H1 (cell line): ENCODE results near the gene DNAI1. TPM values are rescaled to one million over a fixed set of nuclear protein-coding genes. Genes with fewer than 3 reads are reported as not detected.

ENCODE experiments used
- CTCF ChIA-PET: fragments of 300-600 bp; sonication (Branson Sonifier 250); formaldehyde crosslinking; loops from one replicate; lab custom pipeline; 2021; ENCODE audit not compliant: partially characterized antibody; lab: Charles Lee
- POLR2A ChIA-PET: fragments of 300-600 bp; sonication (Branson Sonifier 250); formaldehyde crosslinking; loops from one replicate; lab custom pipeline; 2021; ENCODE audit warnings: inconsistent platforms; ENCODE audit not compliant: partially characterized antibody; lab: Charles Lee
- DNase-seq, 2 experiments: peaks; one replicate each; pipeline versions ENCODE4 v3.0.0 to v3.0.0-alpha.2; 2010 to 2022; ENCODE audit warnings: low spot score in 2 of 2, low read depth in 1 of 2, mixed read lengths in 1 of 2
- FAIRE-seq: peaks from 2 replicates; lab custom pipeline; 2011; peaks lifted over from hg19 to GRCh38; lab: Jason Lieb, UNC
- H2AFZ ChIP-seq: 2 replicates; pipeline ENCODE4 v1.8.1; 2012; ENCODE audit warnings: low read length, inconsistent platforms
- H2AK5ac ChIP-seq: 2 replicates; pipeline ENCODE4 v1.6.1; 2013; ENCODE audit warnings: low read depth, low read length
- H2BK120ac ChIP-seq: replicated peaks from 2 replicates; pipeline ENCODE3; 2013; ENCODE audit warnings: low read depth, low read length, inconsistent platforms
- H2BK12ac ChIP-seq: 2 replicates; pipeline ENCODE4 v1.6.1; 2013; ENCODE audit warnings: low read depth, low read length
- H2BK15ac ChIP-seq: 2 replicates; pipeline ENCODE4 v1.6.1; 2013; ENCODE audit warnings: low read length
- H2BK20ac ChIP-seq: 2 replicates; pipeline ENCODE4 v1.6.1; 2013; ENCODE audit warnings: low read length
- H2BK5ac ChIP-seq: 2 replicates; pipeline ENCODE4 v1.6.1; 2013; ENCODE audit warnings: low read depth, low read length
- H3K14ac ChIP-seq: 2 replicates; pipeline ENCODE4 v1.6.1; 2013; ENCODE audit warnings: inconsistent platforms; ENCODE audit not compliant: insufficient read length
- H3K18ac ChIP-seq: 2 replicates; pipeline ENCODE4 v1.6.1; 2013; ENCODE audit warnings: low read length; ENCODE audit errors: extremely low read depth
- H3K23ac ChIP-seq: 2 replicates; pipeline ENCODE4 v1.6.1; 2013; ENCODE audit warnings: inconsistent platforms; ENCODE audit not compliant: insufficient read length
- H3K23me2 ChIP-seq: 2 replicates; pipeline ENCODE4 v1.6.1; 2013; ENCODE audit warnings: low read depth, low read length
- H3K27ac ChIP-seq: 2 replicates; pipeline ENCODE4 v1.6.1; 2011; ENCODE audit warnings: low read depth, low read length, inconsistent platforms
- H3K27me3 ChIP-seq, 4 experiments: replicated peaks in 1 of 4; 1 replicate in 1 of 4; 2 replicates in 3 of 4; pipeline versions ENCODE4 v1.6.1 to v1.8.1; 2011 to 2013; ENCODE audit warnings: low read length in 3 of 4, mild to moderate bottlenecking in 3 of 4, inconsistent platforms in 2 of 4, mixed read lengths in 2 of 4, moderate library complexity in 1 of 4; ENCODE audit not compliant: control insufficient read depth in 3 of 4, insufficient read depth in 3 of 4; ENCODE audit errors: extremely low read depth in 1 of 4
- H3K36me3 ChIP-seq, 4 experiments: 2 replicates each; pipeline versions ENCODE4 v1.6.1 to v1.8.1; 2011 to 2013; ENCODE audit warnings: mild to moderate bottlenecking in 4 of 4, low read length in 3 of 4, moderate library complexity in 2 of 4, control low read depth in 1 of 4, inconsistent platforms in 1 of 4; ENCODE audit not compliant: insufficient read depth in 4 of 4, control insufficient read depth in 2 of 4
- H3K4ac ChIP-seq: replicated peaks from 2 replicates; pipeline ENCODE3; 2013; ENCODE audit warnings: low read length, low read depth, mixed read lengths, inconsistent platforms; ENCODE audit not compliant: insufficient read length
- H3K4me1 ChIP-seq, 4 experiments: replicated peaks in 1 of 4; 1 replicate in 1 of 4; 2 replicates in 3 of 4; pipeline versions ENCODE4 v1.6.1 to v1.8.1; 2011 to 2013; ENCODE audit warnings: low read length in 3 of 4, inconsistent platforms in 2 of 4, mixed read lengths in 1 of 4; ENCODE audit not compliant: insufficient read depth in 4 of 4, control insufficient read depth in 3 of 4
- H3K4me2 ChIP-seq, 2 experiments: 2 replicates each; pipeline versions ENCODE4 v1.6.1 to v1.8.1; 2011 to 2013; ENCODE audit warnings: low read depth in 2 of 2, low read length in 2 of 2, control low read depth in 1 of 2, inconsistent platforms in 1 of 2, mild to moderate bottlenecking in 1 of 2; ENCODE audit not compliant: insufficient read depth in 1 of 2
- H3K4me3 ChIP-seq, 4 experiments: fragments of 200-600, 300-600 bp in 1 of 4; sonication (generic), shearing (Covaris generic), sonication (Bioruptor Twin) in 1 of 4; 2 replicates each; pipeline versions ENCODE4 v1.5.1 to v1.8.1; 2011 to 2016; ENCODE audit warnings: low read length in 4 of 4, low read depth in 3 of 4, control low read depth in 2 of 4, inconsistent platforms in 2 of 4, mild to moderate bottlenecking in 2 of 4, mixed read lengths in 1 of 4, moderate library complexity in 1 of 4; ENCODE audit not compliant: insufficient read depth in 2 of 4; ENCODE audit errors: extremely low read depth in 1 of 4
- H3K56ac ChIP-seq: replicated peaks from 2 replicates; pipeline ENCODE3; 2013; ENCODE audit warnings: low read depth, mild to moderate bottlenecking, mixed read lengths, low read length, inconsistent platforms; ENCODE audit not compliant: insufficient read length
- H3K79me1 ChIP-seq: 2 replicates; pipeline ENCODE4 v1.6.1; 2013; ENCODE audit warnings: low read depth, low read length, control low read depth
- H3K79me2 ChIP-seq, 2 experiments: 2 replicates each; pipeline versions ENCODE4 v1.6.1 to v1.8.1; 2012 to 2013; ENCODE audit warnings: low read length in 2 of 2, mild to moderate bottlenecking in 2 of 2, inconsistent platforms in 1 of 2; ENCODE audit not compliant: insufficient read depth in 2 of 2, control insufficient read depth in 1 of 2
- H3K9ac ChIP-seq, 4 experiments: replicated peaks in 1 of 4; 1 replicate in 1 of 4; 2 replicates in 3 of 4; pipeline versions ENCODE4 v1.6.1 to v1.8.1; 2011 to 2013; ENCODE audit warnings: low read depth in 3 of 4, low read length in 3 of 4, control low read depth in 2 of 4, mild to moderate bottlenecking in 2 of 4, moderate library complexity in 2 of 4, inconsistent platforms in 1 of 4; ENCODE audit errors: extremely low read depth in 1 of 4
- H3K9me3 ChIP-seq, 2 experiments: 2 replicates each; pipeline versions ENCODE4 v1.6.1 to v1.8.1; 2012 to 2013; ENCODE audit warnings: mild to moderate bottlenecking in 2 of 2, moderate library complexity in 2 of 2, control low read depth in 1 of 2, inconsistent platforms in 1 of 2, low read depth in 1 of 2, low read length in 1 of 2, mixed read lengths in 1 of 2; ENCODE audit not compliant: insufficient read depth in 2 of 2
- H4K20me1 ChIP-seq, 2 experiments: replicated peaks in 1 of 2; 2 replicates each; pipeline versions ENCODE3 to v1.8.1; 2011 to 2013; ENCODE audit warnings: inconsistent platforms in 2 of 2, low read length in 2 of 2, mild to moderate bottlenecking in 1 of 2; ENCODE audit not compliant: insufficient read depth in 2 of 2, control insufficient read depth in 1 of 2
- H4K5ac ChIP-seq: 2 replicates; pipeline ENCODE4 v1.6.1; 2013; ENCODE audit warnings: low read length, low read depth, mixed read lengths, inconsistent platforms; ENCODE audit not compliant: insufficient read length
- H4K8ac ChIP-seq: 2 replicates; pipeline ENCODE4 v1.8.0; 2013; ENCODE audit warnings: mild to moderate bottlenecking, moderate library complexity, low read length, inconsistent platforms; ENCODE audit not compliant: insufficient read depth; ENCODE audit errors: extremely low read depth
- H4K91ac ChIP-seq: replicated peaks from 2 replicates; pipeline ENCODE3; 2013; ENCODE audit warnings: low read length, mixed read lengths, inconsistent platforms; ENCODE audit not compliant: insufficient read length
- TAF7 ChIP-seq: optimal IDR thresholded peaks from 2 replicates; pipeline ENCODE3; 2011; ENCODE audit warnings: low read depth, mild to moderate bottlenecking, inconsistent platforms, low read length, moderate library complexity, borderline replicate concordance
- TCF12 ChIP-seq: IDR thresholded peaks from 2 replicates; pipeline ENCODE4 v1.6.1; 2011; ENCODE audit warnings: low read depth, mild to moderate bottlenecking, low read length
- WGBS, 2 experiments: shearing (Covaris generic) in 1 of 2; methylation state at CpG; one replicate each; pipeline versions ENCODE4 v1.1.6 to v1.1.7; 2013 to 2015; ENCODE audit warnings: low lambda C conversion rate in 2 of 2, mixed read lengths in 2 of 2, inconsistent platforms in 1 of 2, low coverage in 1 of 2, missing lambda C conversion rate in 1 of 2; ENCODE audit not compliant: insufficient replicate concordance in 2 of 2, insufficient coverage in 1 of 2, insufficient read length in 1 of 2; ENCODE audit errors: extremely low coverage in 1 of 2, missing lambda C conversion rate in 1 of 2; 5-methylcytosine and 5-hydroxymethylcytosine counted together
- polyA plus RNA-seq, 7 experiments: library from polyadenylated mRNA; depleted of rRNA in 3 of 7; stranded (reverse) in 5 of 7; unstranded in 2 of 7; fragments of >200 nt in 5 of 7; fragments of 200-250 nt in 2 of 7; gene quantifications; 1 replicate in 5 of 7; 2 replicates in 1 of 7; 4 replicates in 1 of 7; pipeline versions ENCODE4 v1.2.1 to v1.2.3, GENCODE V29; 2011 to 2013; ENCODE audit warnings: missing spikeins in 2 of 7, mixed read lengths in 2 of 7
- total RNA-seq: library from RNA; stranded (reverse); fragmentation: NEBNext Ultra II Directional; extraction: Animal tissue kit (Norgen Biotek cat#: 25700); gene quantifications from 2 replicates; pipeline ENCODE4 v1.2.1, GENCODE V29; 2021

Gene DNAI1
- total and polyA plus RNA-seq, 2 of the 8 experiments (the other 6 are each of a cell fraction or from before 2014, with no cell fraction given), result 0.37 to 0.54 TPM

GRCh38 chr9:34490360-34490759 lies 31.8 kb downstream of the DNAI1 start:
- H3K36me3 ChIP-seq, result no peaks in the 10 kb centered on the region
- no peak overlapping the region for H3K4me2 ChIP-seq
- no peak for TF ChIP-seq TCF12
- no peak for TF ChIP-seq TAF7
- H2BK5ac ChIP-seq, result no peak overlapping the region
- CTCF ChIA-PET, result interaction anchor here (0.6 to 9.6 kb wide), 21 partner anchors 11 to 1124 kb away, joined by 3 to 72 read pairs (median 5); no protein-coding TSS in a partner anchor
- no peaks in the 10 kb centered on the region for H3K9me3 ChIP-seq
- no peak overlapping the region for H2BK12ac ChIP-seq
- H4K5ac ChIP-seq, result no peak overlapping the region
- no peaks in the 10 kb centered on the region for H3K4me1 ChIP-seq
- FAIRE-seq, result no peak
- no peaks in the 10 kb centered on the region for H3K79me1 ChIP-seq
- DNase-seq, result no peak
- no peak overlapping the region for H3K18ac ChIP-seq
- H3K23ac ChIP-seq, result no peak overlapping the region
- H3K79me2 ChIP-seq, result no peaks in the 10 kb centered on the region
- H2BK15ac ChIP-seq, result no peak overlapping the region
- 93% methylated on average over 1 of the region's 1 CpG; no CpG with 5 or more reads in 1 of the 2 experiments for WGBS, 2 experiments
- H3K27me3 ChIP-seq, result no peaks in the 10 kb centered on the region; a peak in 1 of 7 replicates
- H3K4me3 ChIP-seq, result no peak overlapping the region
- H3K14ac ChIP-seq, result no peak overlapping the region
- H2AFZ ChIP-seq, result no peak overlapping the region
- POLR2A ChIA-PET, result no interaction called here
- H3K56ac ChIP-seq, result no peak overlapping the region
- H4K91ac ChIP-seq, result no peak overlapping the region
- no peak overlapping the region for H4K8ac ChIP-seq
- H3K4ac ChIP-seq, result no peak overlapping the region
- H3K23me2 ChIP-seq, result no peaks in the 10 kb centered on the region
- H2AK5ac ChIP-seq, result no peak overlapping the region
- H2BK20ac ChIP-seq, result no peak overlapping the region
- no peak overlapping the region for H2BK120ac ChIP-seq
- no peak overlapping the region for H3K27ac ChIP-seq
- no peak overlapping the region for H3K9ac ChIP-seq
- H4K20me1 ChIP-seq, result no peaks in the 10 kb centered on the region
